ENCODE measurements around the gene CDK11A.
A peak's percentile ranks its signal among the peaks of the same experiment; 100 is the strongest.

The CDK11A gene

DNA sequence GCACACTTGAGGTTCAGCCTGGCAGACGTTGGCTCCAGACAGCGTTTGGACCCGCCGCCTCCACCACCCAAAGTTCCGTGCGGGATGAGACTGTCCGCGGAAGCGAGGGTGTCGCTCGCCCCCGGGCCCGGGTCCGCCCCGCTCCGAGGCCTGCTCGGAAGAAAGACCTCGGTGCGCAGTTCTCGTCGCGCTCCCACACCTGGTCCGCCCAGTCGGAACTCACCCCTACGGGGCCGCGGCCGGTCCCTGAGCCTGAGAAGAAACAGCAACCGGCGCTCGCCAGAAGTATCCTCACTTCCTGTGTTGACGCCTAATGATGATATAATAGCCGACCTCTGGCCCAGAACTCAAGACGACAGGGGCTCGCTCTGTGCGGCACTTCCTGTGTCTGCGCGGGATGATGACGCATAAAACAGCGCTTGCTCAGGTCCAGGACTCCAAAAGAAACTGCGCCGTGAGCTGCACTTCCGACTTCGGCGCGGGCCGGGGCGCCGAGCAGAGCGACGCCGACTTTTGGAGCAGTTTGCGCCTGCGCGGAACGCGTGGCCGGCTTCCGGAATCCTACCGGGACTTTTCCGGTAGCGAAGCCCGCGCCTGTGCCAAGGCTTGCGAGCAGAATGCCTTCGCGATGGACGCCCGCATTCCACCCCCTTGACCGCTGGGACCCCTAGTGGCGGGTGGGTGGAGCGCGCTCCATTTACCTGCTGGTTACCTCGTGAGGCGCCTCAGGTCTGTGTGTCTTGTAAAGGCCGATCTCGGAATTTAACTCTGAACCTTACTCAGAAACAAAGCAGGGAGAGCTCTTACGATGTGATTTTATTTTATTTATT is at the start of gene CDK11A:
Gene CDK11A, minus strand, starts transcription at position 323 of the 830 bp plus-strand sequence. CDS start 1,539 bp downstream, outside the sequence.
- DNase-seq (ENCODE audit: low read depth in 2 of 2) = peak; percentile 82 to 95

DNA sequence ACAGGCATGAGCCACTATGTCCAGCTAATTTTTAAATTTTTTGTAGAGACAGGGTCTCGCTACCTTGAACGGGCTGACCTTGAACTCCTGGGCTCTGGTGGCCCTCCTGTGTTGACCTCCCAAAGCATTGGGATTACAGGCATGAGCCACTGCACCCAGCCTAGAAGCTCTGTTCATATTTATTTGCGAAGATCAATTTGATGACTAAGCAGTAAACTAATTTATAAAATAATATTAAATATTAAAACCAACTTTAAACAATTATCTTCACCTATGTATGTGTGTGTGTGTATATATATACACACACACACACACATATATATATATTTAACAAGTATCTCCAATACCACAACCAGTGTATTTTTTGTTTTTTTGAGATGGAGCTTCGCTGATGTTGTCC is 49.7 kb upstream of the CDK11A start:
- DNase-seq (ENCODE audit: low read depth in 2 of 2) = no peak

DNA sequence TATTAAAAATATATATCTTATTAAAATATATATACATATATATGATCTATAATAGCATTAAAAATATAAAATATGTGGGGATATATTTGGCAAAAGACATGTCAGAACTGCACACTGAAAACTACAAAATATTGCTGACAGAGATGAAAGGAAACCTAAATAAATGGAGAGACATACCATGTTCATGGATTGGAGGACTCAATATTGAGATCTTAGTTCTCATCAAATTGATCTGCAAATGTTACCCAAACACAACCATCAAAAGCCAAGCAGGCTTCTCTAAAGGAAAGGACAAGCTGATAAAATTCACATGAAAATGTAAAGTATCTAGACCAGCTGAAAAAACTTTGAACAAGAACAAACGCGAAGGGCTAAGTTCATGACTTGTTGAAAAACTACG is 46.9 kb upstream of the CDK11A start:
- DNase-seq (ENCODE audit: low read depth in 2 of 2) = no peak

- no peak for DNase-seq (ENCODE audit: low read depth in 2 of 2)
Measured at GRCh38 chr1:1770102-1770501, 45.9 kb upstream of the CDK11A start.

- no peak for DNase-seq (ENCODE audit: low read depth in 2 of 2)
Measured at GRCh38 chr1:1768249-1768992, 44.3 kb upstream of the CDK11A start.

DNA sequence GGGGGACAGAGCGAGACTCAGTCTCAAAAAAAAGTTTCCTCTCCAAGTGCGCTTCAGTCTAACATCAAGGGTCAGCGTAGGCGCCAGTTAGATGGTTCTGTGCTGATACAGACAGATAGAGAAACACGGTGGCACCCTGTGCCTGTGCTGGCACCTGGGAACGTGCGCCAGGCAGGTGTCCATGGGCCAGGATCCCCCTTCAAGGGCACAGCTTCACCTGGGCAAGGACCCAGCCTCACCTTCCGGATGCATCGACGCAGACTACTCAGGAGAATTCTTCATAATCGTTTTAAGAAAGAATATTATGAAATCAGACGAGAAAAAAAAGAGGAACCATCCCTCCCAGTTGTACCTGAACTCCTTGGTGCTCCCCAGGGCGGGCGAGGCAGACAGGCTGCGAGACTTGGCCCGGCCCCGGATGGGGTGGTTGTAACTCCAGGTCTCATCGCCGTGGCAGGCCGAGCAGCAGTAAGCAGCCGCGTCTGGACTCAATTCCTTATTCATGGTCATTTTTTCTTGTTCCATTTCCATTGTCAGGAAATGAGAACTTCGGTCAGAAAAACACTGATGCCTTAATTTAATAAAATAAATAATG is 40.8 kb upstream of the CDK11A start:
- no peak for DNase-seq (ENCODE audit: low read depth in 2 of 2)

- DNase-seq (ENCODE audit: low read depth in 2 of 2) = no peak
Measured at GRCh38 chr1:1763657-1764621, 39.8 kb upstream of the CDK11A start.

DNA sequence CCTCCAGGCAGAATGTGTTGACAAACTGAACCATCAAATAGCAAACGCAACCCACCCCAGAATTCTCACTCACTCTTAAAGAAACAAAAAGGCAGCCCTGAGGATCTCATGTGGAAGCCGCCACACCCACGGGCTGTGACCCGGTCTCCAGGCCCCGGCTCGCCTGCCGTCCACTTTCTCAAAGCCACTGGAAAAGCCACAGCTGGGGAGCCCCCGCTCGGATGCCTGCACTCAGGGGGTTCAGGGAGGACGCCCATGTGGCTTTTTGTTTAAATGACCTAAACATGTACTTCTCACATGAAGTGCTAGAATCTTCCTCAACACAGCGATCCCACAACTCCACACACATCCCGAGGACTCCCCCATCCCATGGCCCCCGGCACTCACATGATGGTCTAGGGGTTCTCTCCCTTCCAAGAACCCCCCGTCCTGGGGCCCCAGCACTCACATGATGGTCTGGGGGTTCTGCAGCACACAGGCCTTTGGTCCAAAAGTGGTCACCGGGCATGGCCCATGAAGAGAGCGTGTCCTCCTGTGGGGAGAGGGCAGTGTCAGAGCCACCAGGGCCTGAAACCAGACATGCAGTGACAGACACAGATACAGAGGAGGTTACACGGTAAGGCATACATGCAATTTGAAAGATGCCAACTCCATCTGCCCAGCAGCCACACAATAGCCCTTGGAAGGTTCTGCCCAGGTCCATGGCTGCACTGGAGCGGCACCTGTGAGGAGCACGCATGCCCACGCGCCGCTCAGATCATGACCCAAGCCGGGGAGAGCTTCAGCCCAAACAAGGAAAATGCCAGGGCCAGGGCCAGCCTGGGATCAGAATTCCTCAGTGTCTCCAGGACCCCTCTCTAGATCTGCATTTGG is 37.6 kb upstream of the CDK11A start:
- no peak for DNase-seq (ENCODE audit: low read depth in 2 of 2)

DNA sequence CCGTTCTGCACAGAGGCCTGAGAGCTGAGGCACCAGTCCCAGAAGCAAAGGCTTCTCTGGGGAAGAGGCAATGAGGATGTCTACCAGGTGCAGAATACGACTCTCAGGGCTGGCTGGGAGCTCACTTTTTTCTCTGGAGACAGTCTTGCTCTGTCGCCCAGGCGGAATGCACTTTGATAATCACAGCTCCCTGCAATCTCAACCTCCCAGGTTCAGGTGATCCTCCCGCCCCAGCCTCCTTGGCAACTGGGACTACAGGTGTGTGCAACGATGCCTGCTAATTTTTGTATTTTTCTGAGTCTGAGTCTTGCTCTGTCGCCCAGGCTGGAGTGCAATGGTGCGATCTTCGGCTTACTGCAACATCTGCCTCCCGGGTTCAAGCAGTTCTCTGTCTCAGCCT is 36.6 kb upstream of the CDK11A start:
- no peak for DNase-seq (ENCODE audit: low read depth in 2 of 2)

DNA sequence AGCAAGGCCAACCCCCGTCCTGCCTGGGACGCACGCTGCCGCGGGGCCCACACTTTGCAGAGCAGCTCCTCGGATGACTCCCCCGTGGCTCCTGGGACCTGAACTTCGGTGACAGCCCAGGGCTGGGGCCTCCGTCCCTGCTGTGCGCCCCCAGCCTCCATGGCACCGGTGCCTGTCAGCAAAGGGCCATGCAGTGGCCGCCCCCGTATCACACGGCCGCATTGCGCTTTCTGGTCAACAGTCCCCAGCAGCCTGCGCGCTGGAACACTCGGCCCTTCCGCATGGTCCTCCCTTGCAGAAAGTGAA is 36.1 kb upstream of the CDK11A start:
- DNase-seq (ENCODE audit: low read depth in 2 of 2) = no peak

DNA sequence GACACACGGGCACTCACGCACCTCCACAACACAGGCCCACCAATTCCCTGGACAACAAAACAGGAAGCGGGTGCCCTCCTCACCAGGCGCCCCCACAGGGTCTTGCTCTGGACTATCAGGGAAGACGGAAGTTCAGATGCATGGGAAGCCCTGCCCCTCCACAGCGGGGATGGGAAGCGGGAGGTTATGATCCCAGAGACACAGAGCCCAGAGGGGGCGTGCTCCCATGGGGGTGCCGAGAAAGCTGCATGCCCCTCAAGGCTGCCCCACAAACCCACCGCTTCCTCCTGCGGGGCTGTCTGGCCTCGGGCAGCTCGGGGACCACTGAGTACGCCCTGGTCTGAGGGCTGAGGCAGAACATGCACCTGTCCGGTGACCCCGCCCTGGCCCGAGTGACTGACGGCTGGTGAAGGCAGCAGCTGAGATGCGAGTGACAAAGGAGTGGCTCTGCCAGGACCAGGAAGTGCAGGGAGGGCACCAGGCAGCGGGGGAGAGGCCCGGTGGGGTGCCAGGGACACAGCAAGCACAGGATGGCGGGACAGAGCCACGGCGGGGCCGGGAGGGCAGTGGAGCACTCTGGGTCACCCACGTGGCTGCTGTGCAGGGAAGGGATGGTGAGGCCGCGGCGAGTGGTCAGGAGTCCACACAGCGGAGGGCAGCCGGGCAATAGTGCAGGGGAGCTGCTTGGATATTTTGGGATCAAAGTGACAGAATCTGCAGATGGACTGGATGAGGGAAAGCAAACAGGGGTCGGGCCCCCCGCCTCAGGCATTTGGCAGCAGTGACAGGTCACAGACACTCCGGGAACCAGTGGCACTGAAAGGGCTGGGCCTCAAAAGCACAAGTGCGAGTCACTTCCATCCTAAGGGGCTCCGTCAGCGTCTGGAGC is 35.5 kb upstream of the CDK11A start:
- DNase-seq (ENCODE audit: low read depth in 2 of 2) = no peak

DNA sequence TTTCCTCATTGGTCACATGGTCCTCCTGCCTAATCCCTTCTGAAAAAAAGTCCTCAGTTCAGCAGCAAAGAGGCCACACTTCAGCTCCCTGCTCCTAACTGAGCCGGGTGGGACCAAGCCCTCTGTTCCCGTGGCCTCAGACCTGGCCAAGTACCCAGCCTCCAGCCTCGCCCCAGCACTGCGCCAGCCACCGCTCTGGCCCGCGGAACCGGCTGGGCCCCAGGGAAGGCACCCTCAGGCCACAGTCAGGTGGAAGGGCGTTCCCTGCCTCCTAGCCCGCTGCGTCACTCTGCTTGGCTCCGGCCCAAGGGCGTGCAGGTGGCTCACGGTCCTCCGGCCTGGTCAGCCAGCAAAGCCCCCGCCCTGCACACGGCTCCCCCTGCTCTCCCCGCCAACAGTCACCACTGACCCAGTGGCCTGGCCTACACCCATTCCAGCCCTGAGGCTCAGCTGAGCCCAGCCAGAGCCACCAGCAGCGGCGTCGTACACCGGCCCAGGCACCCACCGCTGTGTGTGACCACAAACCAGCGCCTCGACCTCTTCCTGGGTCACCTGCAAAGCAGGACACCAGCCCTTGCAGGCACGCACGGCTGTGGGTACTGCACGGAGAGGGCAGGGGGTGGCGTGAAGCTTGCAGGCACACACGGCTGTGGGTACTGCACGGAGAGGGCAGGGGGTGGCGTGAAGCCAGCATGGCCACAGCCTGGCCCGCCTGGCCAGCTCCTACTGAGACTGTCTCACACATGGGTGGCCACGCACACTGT is 34.7 kb upstream of the CDK11A start:
- DNase-seq (ENCODE audit: low read depth in 2 of 2) = no peak

- DNase-seq (ENCODE audit: low read depth in 2 of 2) = no peak
Measured at GRCh38 chr1:1758059-1758621, 34.0 kb upstream of the CDK11A start.

DNA sequence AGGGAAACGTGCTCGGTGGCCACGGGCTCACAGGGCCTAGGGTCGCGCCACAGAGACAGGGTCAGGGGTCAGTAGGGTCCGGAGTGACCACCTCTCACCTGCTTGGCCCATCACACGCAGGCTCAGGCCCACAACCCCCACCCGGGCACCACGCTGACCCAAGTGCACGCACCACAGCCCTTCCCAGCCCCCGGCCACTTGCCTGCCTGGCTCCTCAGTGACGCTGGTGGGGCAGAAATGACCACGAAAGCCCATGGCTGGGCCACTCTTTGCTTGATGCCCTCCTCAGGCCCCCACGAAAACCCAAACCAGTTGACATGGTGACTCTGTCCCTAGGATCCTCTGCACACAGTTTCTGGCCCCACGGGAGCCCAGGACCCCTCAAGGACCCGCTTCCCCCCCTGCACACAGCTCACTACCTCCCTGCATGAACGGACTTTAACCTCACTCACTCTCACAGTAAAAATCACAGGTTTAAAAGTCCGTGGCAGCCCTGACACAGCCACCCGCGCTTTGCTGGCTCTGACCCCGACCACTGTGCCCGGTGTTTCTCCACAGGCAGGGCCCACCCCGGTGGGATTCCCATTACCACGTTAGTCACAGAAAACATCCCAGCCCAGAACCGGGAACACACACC is 33.4 kb upstream of the CDK11A start:
- DNase-seq (ENCODE audit: low read depth in 2 of 2) = no peak

DNA sequence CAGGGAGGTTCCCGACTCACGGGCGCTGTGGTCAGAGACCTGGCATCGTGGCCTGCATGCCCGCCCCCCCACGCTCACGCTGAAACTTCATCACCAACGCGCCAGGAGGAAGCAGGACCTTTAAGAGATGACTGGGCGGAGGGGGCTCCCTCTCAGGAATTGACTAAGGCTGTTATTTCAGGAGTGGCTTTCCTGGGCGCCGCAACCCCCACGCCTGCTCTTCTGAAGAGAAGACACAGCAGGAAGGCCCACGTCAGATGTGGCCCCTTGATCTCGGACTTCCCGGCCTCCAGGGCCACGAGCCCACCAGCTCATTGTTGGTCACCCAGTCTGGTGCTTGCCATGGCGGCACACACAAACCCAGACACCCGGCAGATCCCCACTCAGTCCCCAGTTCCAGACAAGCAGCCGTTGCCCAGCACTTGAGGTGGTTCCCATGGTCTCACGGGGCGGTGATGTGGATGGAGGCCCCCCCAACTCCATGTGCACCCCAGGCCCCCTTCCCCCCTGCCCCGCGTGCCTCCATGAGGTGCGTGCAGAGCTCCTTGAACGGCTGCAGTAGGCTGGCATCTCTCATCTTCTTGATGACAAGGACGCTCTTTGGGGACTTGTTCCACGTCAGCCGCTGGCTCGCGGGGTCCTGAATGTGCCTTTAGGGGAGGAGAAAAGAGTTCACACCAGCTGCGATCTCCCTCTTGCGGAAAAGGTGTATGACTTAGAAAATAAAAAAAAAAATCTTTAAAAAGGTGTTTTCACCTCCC is 32.7 kb upstream of the CDK11A start:
- DNase-seq (ENCODE audit: low read depth in 2 of 2) = no peak

- no peak for DNase-seq (ENCODE audit: low read depth in 2 of 2)
Measured at GRCh38 chr1:1755852-1756251, 31.7 kb upstream of the CDK11A start.

GRCh38 chr1:1755426-1755825 is 31.3 kb upstream of the CDK11A start:
- no peak for DNase-seq (ENCODE audit: low read depth in 2 of 2)
